Testis (tissue), 2 donors: ENCODE data around the gene PGBD4.
"Not testable (repeated sequence)": the region's sequence is repeated elsewhere in the genome, so short reads cannot be mapped to it uniquely, and the experiment has no call there.

Experiments used
- CTCF ChIP-seq, 3 experiments: fragments of 450-650 bp in 2 of 3; fragments of 200-600 bp in 1 of 3; sonication (generic) in 1 of 3; IDR thresholded peaks; one replicate each; pipeline ENCODE4 v1.5.1; 2016 to 2019; ENCODE audit warnings: antibody characterized with exemption in 3 of 3, mild to moderate bottlenecking in 2 of 3, moderate library complexity in 1 of 3
- POLR2A ChIP-seq: fragments of 450-650 bp; IDR thresholded peaks from one replicate; pipeline ENCODE4 v1.6.1; 2017; ENCODE audit warnings: antibody characterized with exemption, mild to moderate bottlenecking, moderate library complexity

GRCh38 chr15:34120420-34120819 is 18.5 kb downstream of the PGBD4 start:
- not testable (repeated sequence) for TF ChIP-seq CTCF (IDR thresholded peaks at IDR 0.05); POLR2A
